NT2/D1 (cell line): Measurements from ENCODE around the gene AHDC1.

Experiments used
- DNase-seq: peaks from one replicate; pipeline ENCODE4 v3.0.0-alpha.2; 2011; ENCODE audit warnings: low read depth, low spot score
- H3K27me3 ChIP-seq: 2 replicates; pipeline ENCODE4 v1.6.0; 2011; ENCODE audit warnings: mild to moderate bottlenecking; ENCODE audit not compliant: insufficient read length, insufficient read depth
- H3K36me3 ChIP-seq: 2 replicates; pipeline ENCODE4 v1.6.1; 2011; ENCODE audit warnings: mild to moderate bottlenecking, low read length, mixed read lengths; ENCODE audit not compliant: insufficient read depth, insufficient read length
- H3K4me1 ChIP-seq: 2 replicates; pipeline ENCODE4 v1.5.1; 2011; ENCODE audit not compliant: insufficient read depth, insufficient read length
- H3K4me3 ChIP-seq: 2 replicates; pipeline ENCODE4 v1.5.1; 2011; ENCODE audit warnings: low read depth; ENCODE audit not compliant: insufficient read length
- H3K9ac ChIP-seq: 2 replicates; pipeline ENCODE4 v1.6.0; 2011; ENCODE audit warnings: low read depth; ENCODE audit not compliant: insufficient read length
- H3K9me3 ChIP-seq: 2 replicates; pipeline ENCODE4 v1.5.1; 2011; ENCODE audit warnings: mild to moderate bottlenecking, low read length; ENCODE audit not compliant: insufficient read depth
- SUZ12 ChIP-seq: IDR thresholded peaks from 2 replicates; pipeline ENCODE4 v1.6.1; 2011; ENCODE audit not compliant: insufficient read length, insufficient read depth; ENCODE audit errors: extremely low read depth
- YY1 ChIP-seq: IDR thresholded peaks from 2 replicates; pipeline ENCODE4 v1.6.1; 2011; ENCODE audit not compliant: insufficient read length, insufficient read depth
- ZNF274 ChIP-seq: IDR thresholded peaks from 2 replicates; pipeline ENCODE4 v1.6.1; 2011; ENCODE audit warnings: mild to moderate bottlenecking, low read depth, low read length

Gene AHDC1

GRCh38 chr1:27602462-27603308, 1.3 kb downstream of the AHDC1 start:
- Histone ChIP-seq H3K36me3 (peaks cover 5% of the 10 kb centered on the region), H3K9ac (peak overlapping the region; percentile 89), H3K4me1 (peaks cover 62% of the 10 kb centered on the region), H3K27me3 (peaks cover 6% of the 10 kb centered on the region), H3K4me3 (peak overlapping the region; percentile 81), H3K9me3 (no peaks in the 10 kb centered on the region)
- DNase-seq, result no peak
- TF ChIP-seq YY1 (no peak), ZNF274 (no peak), SUZ12 (no peak)

GRCh38 chr1:27601771-27602461, 2.0 kb downstream of the AHDC1 start:
- H3K36me3 ChIP-seq, result peaks cover 9% of the 10 kb centered on the region

DNA sequence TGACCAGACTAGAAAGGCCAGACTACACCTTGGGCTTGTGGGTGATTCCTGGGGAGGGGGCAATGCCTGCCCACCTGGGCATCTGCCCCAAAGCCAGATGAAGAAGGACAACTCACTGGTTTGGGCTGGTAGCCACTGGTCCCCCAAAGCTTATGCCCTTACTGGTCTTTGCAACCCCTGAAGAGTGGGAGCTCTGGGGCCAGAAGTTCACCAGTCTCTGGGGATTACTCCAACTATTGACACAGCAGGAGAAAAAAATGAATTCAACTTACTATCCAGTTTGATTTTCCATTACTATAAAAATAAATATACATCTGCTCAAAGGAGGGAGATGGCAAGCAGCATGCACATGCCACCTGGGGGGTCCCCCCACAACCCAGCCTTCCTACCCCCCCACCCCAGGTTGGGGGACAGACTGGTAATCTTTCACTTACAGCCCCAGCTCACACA, 2.6 kb downstream of the AHDC1 start:
- Histone ChIP-seq H3K9me3 (no peaks in the 10 kb centered on the region), H3K36me3 (peaks cover 11% of the 10 kb centered on the region), H3K9ac (peak overlapping the region; percentile 73), H3K4me3 (no peak overlapping the region), H3K27me3 (peaks cover 6% of the 10 kb centered on the region), H3K4me1 (peaks cover 61% of the 10 kb centered on the region)
- no peak for TF ChIP-seq YY1
- no peak for TF ChIP-seq ZNF274
- no peak for TF ChIP-seq SUZ12
- DNase-seq, result no peak

More at GRCh38 chr1:27601771-27602461, 2.0 kb downstream of the AHDC1 start:
- TF ChIP-seq YY1, result no peak
- no peak for TF ChIP-seq ZNF274
- no peak for TF ChIP-seq SUZ12
- peak overlapping the region; percentile 81 for H3K4me3 ChIP-seq
- DNase-seq, result no peak
- H3K27me3 ChIP-seq, result peaks cover 6% of the 10 kb centered on the region
- H3K9me3 ChIP-seq, result no peaks in the 10 kb centered on the region
- H3K4me1 ChIP-seq, result peaks cover 61% of the 10 kb centered on the region
- peak overlapping the region; percentile 73 for H3K9ac ChIP-seq

GRCh38 chr1:27600498-27601175, 3.3 kb downstream of the AHDC1 start:
- Histone ChIP-seq H3K9ac (no peak overlapping the region), H3K9me3 (no peaks in the 10 kb centered on the region), H3K4me3 (no peak overlapping the region), H3K4me1 (peaks cover 65% of the 10 kb centered on the region), H3K36me3 (peaks cover 15% of the 10 kb centered on the region), H3K27me3 (peaks cover 6% of the 10 kb centered on the region)
- DNase-seq, result no peak
- TF ChIP-seq YY1 (no peak), SUZ12 (no peak), ZNF274 (no peak)

DNA sequence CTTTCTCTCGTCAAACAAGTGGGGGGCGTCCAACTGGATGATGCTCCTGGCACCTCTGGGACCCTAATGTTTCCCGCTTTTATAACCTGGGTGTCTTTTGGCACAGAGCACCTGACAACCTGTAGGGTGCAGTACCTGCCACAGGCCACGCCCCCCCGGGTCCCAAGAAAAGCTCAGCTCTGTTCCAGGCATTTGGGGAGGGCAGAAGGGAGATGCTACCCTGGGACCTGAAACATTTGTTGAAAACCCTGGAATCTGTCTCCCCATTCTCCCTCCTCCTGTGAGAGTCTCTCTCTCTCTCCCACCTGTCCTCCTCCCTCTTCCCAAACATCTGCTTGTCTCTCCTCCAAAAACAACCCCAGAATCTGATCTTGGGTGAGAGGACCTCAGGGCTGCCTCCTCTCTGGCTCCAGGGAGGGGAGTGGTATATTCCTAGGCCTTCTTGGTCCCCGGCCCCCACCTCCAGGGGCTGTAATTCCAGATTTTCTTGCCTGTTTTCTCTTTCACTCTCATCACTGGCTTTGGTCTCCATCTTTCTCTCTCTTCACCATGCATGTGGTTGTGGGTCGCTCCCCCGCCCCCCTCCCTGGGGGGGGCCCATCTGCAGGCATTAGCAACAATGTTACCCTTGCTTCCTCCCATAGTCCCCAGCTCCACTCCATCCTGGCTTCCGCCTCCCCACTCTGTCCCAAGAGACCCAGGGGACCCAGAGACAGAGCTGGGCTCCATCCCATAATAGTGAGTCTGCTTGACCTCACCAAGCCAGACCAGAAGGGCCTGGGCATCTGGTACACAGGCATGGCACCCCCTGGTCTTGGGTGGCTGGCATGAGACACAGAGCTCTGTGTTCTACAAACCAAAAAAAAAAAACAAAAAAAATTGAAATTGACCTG, 4.1 kb downstream of the AHDC1 start:
- no peak for DNase-seq
- peaks cover 16% of the 10 kb centered on the region for H3K36me3 ChIP-seq
- H3K9ac ChIP-seq, result peak overlapping the region; percentile 38
- no peak overlapping the region for H3K4me3 ChIP-seq
- TF ChIP-seq YY1, result no peak
- TF ChIP-seq SUZ12, result no peak
- no peak for TF ChIP-seq ZNF274
- no peaks in the 10 kb centered on the region for H3K9me3 ChIP-seq
- H3K27me3 ChIP-seq, result no peaks in the 10 kb centered on the region
- H3K4me1 ChIP-seq, result peaks cover 65% of the 10 kb centered on the region

DNA sequence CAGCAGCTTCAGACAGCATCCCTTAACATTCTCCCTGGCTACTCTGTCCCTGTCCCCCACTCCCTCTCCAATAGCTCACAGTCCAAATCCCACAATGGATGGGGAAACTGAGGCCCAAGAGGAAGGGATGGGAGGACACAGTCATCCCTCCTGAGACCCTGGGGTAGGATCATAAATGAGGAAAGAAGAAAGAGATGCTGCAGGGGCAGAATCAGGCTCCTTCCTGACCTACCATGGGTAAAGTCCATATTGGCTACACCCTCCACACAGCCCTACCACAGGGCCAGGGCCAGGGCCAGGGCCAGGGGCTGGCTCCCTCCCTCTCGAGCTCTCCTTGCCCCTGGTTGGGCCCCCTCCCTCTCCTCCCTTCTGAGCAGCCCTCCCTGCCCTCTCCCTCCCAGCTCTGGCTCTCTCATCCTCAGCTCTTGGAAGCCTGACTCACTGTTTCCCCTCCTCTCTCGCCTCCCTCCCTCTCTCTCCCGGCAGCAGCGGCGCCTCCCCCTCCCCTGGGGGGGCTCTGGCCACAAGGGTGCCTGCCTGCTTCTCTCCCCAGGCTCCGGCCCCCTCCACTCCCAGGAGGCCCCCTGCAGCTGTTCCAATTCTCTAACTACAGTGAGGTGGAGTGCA, 4.9 kb downstream of the AHDC1 start:
- TF ChIP-seq YY1, result no peak
- TF ChIP-seq SUZ12, result no peak
- Histone ChIP-seq H3K9me3 (no peaks in the 10 kb centered on the region), H3K4me1 (peaks cover 73% of the 10 kb centered on the region), H3K4me3 (no peak overlapping the region), H3K27me3 (no peaks in the 10 kb centered on the region), H3K36me3 (peaks cover 16% of the 10 kb centered on the region), H3K9ac (peak overlapping the region; percentile 38)
- DNase-seq, result no peak
